AG04450 (cell line): ENCODE measurements around the gene RASL10A. TPM values are rescaled to one million over a fixed set of nuclear protein-coding genes. Genes with fewer than 3 reads are reported as not detected.

Experiments
- CTCF ChIA-PET: fragments of 300-600, 350-600 bp; formaldehyde crosslinking; extraction: SDS; loops from one replicate; lab custom pipeline; 2022; ENCODE audit warnings: antibody characterized with exemption, inconsistent platforms; lab: Charles Lee
- POLR2A ChIA-PET: fragments of 350-600 bp; formaldehyde crosslinking; extraction: SDS; loops from one replicate; lab custom pipeline; 2021; ENCODE audit warnings: antibody characterized with exemption, inconsistent platforms; lab: Yijun Ruan, JAX
- DNase-seq: peaks from one replicate; pipeline ENCODE4 v3.0.0-alpha.2; 2011; ENCODE audit warnings: low read depth, low spot score
- H3K27ac ChIP-seq: one replicate; pipeline ENCODE4 v1.5.1; 2012; ENCODE audit warnings: low read depth, low read length, control low read depth
- H3K27me3 ChIP-seq: one replicate; pipeline ENCODE4 v1.6.0; 2012; ENCODE audit warnings: low read length; ENCODE audit not compliant: control insufficient read depth, insufficient read depth
- H3K4me3 ChIP-seq: 2 replicates; pipeline ENCODE4 v1.5.1; 2011; ENCODE audit warnings: mild to moderate bottlenecking, low read depth, low read length, control low read depth
- H3K9me3 ChIP-seq: 2 replicates; pipeline ENCODE4 v1.5.1; 2012; ENCODE audit warnings: low read length; ENCODE audit not compliant: control insufficient read depth, insufficient read depth
- polyA plus RNA-seq: library from polyadenylated mRNA; depleted of rRNA; stranded (reverse); fragments of >200 nt; gene quantifications from 2 replicates; pipeline ENCODE4 v1.2.3, GENCODE V29; 2011
- TF ChIP-seq, protein P1 (sequence below): IDR thresholded peaks from 2 replicates; pipeline ENCODE4 v1.5.1; 2011; ENCODE audit warnings: low read depth, low read length, control low read depth, inconsistent platforms

The RASL10A gene
- polyA plus RNA-seq, 1 experiment: not detected

DNA sequence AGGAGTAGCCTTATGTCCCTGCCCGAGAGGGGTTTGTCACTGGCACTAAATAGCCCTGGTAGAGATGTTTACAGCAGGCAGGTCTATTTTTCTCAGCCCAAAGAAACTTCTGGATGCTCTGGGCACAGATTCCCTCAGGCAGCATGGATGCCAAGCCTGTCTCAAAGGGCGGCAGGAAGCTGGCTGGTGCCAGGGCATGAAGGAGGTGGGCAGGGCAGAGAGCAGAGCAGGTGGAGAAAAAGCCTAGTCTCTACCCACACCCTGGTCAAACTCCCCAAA is 13.2 kb downstream of the RASL10A start:
- POLR2A ChIA-PET: no interaction called here
- no peaks in the 10 kb centered on the region for H3K27me3 ChIP-seq
- no peak overlapping the region for H3K27ac ChIP-seq
- TF ChIP-seq, protein P1, sequence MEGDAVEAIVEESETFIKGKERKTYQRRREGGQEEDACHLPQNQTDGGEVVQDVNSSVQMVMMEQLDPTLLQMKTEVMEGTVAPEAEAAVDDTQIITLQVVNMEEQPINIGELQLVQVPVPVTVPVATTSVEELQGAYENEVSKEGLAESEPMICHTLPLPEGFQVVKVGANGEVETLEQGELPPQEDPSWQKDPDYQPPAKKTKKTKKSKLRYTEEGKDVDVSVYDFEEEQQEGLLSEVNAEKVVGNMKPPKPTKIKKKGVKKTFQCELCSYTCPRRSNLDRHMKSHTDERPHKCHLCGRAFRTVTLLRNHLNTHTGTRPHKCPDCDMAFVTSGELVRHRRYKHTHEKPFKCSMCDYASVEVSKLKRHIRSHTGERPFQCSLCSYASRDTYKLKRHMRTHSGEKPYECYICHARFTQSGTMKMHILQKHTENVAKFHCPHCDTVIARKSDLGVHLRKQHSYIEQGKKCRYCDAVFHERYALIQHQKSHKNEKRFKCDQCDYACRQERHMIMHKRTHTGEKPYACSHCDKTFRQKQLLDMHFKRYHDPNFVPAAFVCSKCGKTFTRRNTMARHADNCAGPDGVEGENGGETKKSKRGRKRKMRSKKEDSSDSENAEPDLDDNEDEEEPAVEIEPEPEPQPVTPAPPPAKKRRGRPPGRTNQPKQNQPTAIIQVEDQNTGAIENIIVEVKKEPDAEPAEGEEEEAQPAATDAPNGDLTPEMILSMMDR: no peak
- no peaks in the 10 kb centered on the region; the same call in 1 of the 2 replicates for H3K9me3 ChIP-seq
- no peak overlapping the region for H3K4me3 ChIP-seq
- DNase-seq: no peak
- CTCF ChIA-PET: no interaction called here

DNA sequence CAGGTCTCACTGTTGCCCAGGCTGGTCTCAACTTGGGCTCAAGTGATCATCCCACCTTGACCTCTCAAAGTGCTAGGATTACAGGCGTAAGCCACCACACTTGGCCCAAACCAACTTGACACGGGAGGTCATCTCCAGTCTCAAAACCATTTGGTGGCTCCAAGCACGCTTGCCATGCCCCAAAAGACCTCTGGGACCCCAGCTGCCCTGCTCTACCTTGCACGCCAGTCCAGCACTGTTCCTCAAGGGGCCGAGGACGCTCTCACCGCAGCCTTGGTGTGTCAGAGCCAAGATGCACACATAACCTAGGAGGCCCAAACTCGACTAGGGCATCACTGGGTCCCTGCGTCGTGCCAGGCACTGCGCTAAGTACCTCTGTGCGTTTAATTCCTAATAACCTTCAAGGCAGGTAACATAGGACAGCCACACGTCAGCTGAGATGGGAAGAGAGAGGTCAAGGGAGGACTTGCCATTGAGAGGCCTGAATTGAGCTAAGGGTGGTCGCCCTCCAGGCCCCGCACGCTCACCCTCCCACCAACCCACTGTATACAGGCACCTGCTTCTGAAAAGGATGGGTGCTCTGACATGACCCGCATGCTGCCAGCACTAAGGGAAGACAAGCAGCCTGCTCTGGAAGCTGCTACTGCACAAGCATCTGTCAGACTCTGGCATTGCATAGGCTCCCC is 13.6 kb downstream of the RASL10A start:
- no peak overlapping the region for H3K4me3 ChIP-seq
- ChIA-PET CTCF (no interaction called here), POLR2A (no interaction called here)
- H3K9me3 ChIP-seq: no peaks in the 10 kb centered on the region; the same call in 1 of the 2 replicates
- TF ChIP-seq, protein P1: no peak
- H3K27ac ChIP-seq: no peak overlapping the region
- no peaks in the 10 kb centered on the region for H3K27me3 ChIP-seq
- no peak for DNase-seq

DNA sequence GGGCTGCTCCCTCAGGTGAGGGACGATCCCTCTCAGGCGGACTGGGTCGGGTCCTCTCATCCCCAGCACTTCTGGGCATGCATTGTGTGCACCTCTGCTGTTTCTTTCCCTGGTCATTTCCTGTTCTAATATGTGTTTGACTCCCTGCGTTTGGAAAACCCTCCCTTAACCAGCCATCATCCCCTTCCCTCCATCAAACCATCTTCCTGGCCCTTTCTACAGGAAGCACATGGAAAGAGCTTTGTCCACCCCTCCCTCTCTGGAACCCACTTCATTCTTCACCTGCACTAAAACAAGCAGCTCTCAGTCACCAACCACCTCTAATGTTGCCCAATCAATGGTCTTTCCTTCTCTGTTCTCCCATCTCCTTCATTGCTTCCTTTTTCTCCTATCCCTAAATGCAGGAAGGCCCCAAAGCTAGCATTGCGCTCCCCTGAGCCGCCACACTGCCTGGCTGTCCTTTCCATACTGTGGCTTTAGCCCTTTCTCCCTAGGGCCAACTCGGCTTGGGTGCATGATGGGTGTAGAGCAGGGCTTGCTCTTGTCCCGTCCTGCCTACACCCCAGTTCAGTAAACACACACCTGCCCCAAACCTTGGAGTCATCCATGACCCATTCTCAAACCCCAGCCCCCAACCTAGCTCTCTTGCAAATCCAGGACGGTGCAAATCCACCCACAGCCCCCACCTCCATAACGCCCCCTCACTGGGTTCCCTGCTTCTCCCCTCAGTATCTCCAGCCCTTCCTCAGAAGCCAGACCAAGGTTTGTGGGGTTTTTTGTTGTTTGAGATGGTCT is 14.5 kb downstream of the RASL10A start:
- CTCF ChIA-PET: no interaction called here
- H3K27ac ChIP-seq: no peak overlapping the region
- POLR2A ChIA-PET: no interaction called here

DNA sequence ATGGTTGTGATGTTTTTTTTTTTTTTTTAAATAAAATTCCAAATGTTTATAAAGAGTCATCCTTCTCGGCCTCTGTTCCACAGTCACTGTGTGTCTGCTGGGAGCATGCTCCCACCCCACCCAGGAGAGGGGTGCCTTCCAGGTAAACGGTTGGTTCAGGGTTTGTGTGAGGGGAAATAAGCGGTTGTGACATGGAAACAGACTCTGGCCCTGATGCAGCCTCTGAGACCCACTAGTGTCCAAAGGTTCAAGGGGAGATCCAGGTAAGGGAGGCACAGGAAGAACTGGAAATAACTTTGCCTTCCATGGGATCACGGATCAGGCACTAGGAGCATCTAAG is 15.1 kb downstream of the RASL10A start:
- H3K9me3 ChIP-seq: no peaks in the 10 kb centered on the region
- H3K27me3 ChIP-seq: no peaks in the 10 kb centered on the region
- POLR2A ChIA-PET: no interaction called here
- TF ChIP-seq, protein P1: no peak
- H3K27ac ChIP-seq: no peak overlapping the region
- H3K4me3 ChIP-seq: no peak overlapping the region
- no peak for DNase-seq
- CTCF ChIA-PET: no interaction called here

More for the DNA sequence above, 14.5 kb downstream of the RASL10A start:
- no peak overlapping the region for H3K4me3 ChIP-seq
- no peaks in the 10 kb centered on the region for H3K9me3 ChIP-seq
- TF ChIP-seq, protein P1: no peak
- DNase-seq: no peak
- H3K27me3 ChIP-seq: no peaks in the 10 kb centered on the region
